Measurements from ENCODE around the gene MAGOHB. TPM values are rescaled to one million over a fixed set of nuclear protein-coding genes. Genes with fewer than 3 reads are reported as not detected.

MAGOHB gene
- total and polyA plus RNA-seq, 4 donors: 19.3 to 39.7 (median 23.1) TPM

- no peaks in the 10 kb centered on the region for H3K36me3 ChIP-seq (ENCODE audit: control insufficient read depth in 4 of 4, insufficient read depth in 4 of 4, low read length in 4 of 4)
- no peak overlapping the region for H3K9ac ChIP-seq (ENCODE audit: insufficient read depth in 1 of 2, low read length in 2 of 2)
- no peaks in the 10 kb centered on the region for H3K9me3 ChIP-seq (ENCODE audit: control insufficient read depth in 4 of 4, insufficient read depth in 3 of 4, low read length in 3 of 4)
- H3K27me3 ChIP-seq (ENCODE audit: control insufficient read depth in 3 of 3, insufficient read depth in 3 of 3, low read length in 2 of 3): no peaks in the 10 kb centered on the region
- H3K4me3 ChIP-seq: no peak overlapping the region
- WGBS, 2 donors: 0% methylated on average over 1 of the region's 1 CpG
- TF ChIP-seq CTCF (IDR thresholded peaks at IDR 0.05; ENCODE audit: control extremely low read depth, extremely low read depth): peak; percentile 81
- peaks cover 0 to 2% (median 0%) of the 10 kb centered on the region in 5 donors for H3K4me1 ChIP-seq (ENCODE audit: control insufficient read depth in 5 of 5, insufficient read depth in 5 of 5, low read length in 5 of 5)
- ATAC-seq (ENCODE audit: insufficient read depth, low FRiP score) (peak; percentile 58), DNase-seq (peak in 2 of 3 donors; percentile 53 to 65)
- no peak overlapping the region for H3K27ac ChIP-seq (ENCODE audit: low read depth in 1 of 2, low read length in 1 of 2)
Observed at GRCh38 chr12:10562306-10562933, 51.0 kb downstream of the MAGOHB start.

GRCh38 chr12:10559244-10559643 is 54.2 kb downstream of the MAGOHB start:
- DNase-seq (no peak), ATAC-seq (ENCODE audit: insufficient read depth, low FRiP score) (no peak)
- WGBS, 2 donors: 34 to 62% methylated on average over 2 of the region's 2 CpGs
- Histone ChIP-seq H3K27ac (ENCODE audit: low read depth in 1 of 2, low read length in 1 of 2) (peak overlapping the region in 1 of 2 donors; percentile 33), H3K4me3 (no peak overlapping the region), H3K36me3 (ENCODE audit: control insufficient read depth in 4 of 4, insufficient read depth in 4 of 4, low read length in 4 of 4) (no peaks in the 10 kb centered on the region), H3K9me3 (ENCODE audit: control insufficient read depth in 4 of 4, insufficient read depth in 3 of 4, low read length in 3 of 4) (no peaks in the 10 kb centered on the region), H3K4me1 (ENCODE audit: control insufficient read depth in 5 of 5, insufficient read depth in 5 of 5, low read length in 5 of 5) (no peaks in the 10 kb centered on the region), H3K27me3 (ENCODE audit: control insufficient read depth in 3 of 3, insufficient read depth in 3 of 3, low read length in 2 of 3) (no peaks in the 10 kb centered on the region), H3K9ac (ENCODE audit: insufficient read depth in 1 of 2, low read length in 2 of 2) (no peak overlapping the region)
- TF ChIP-seq CTCF (IDR thresholded peaks at IDR 0.05; ENCODE audit: control extremely low read depth, extremely low read depth): no peak

- WGBS, 2 donors: 91 to 97% methylated on average over 3 of the region's 3 CpGs
- Histone ChIP-seq H3K27me3 (ENCODE audit: control insufficient read depth in 3 of 3, insufficient read depth in 3 of 3, low read length in 2 of 3) (no peaks in the 10 kb centered on the region), H3K9me3 (ENCODE audit: control insufficient read depth in 4 of 4, insufficient read depth in 3 of 4, low read length in 3 of 4) (no peaks in the 10 kb centered on the region), H3K4me3 (no peak overlapping the region), H3K36me3 (ENCODE audit: control insufficient read depth in 4 of 4, insufficient read depth in 4 of 4, low read length in 4 of 4) (no peaks in the 10 kb centered on the region), H3K27ac (ENCODE audit: low read depth in 1 of 2, low read length in 1 of 2) (no peak overlapping the region), H3K4me1 (ENCODE audit: control insufficient read depth in 5 of 5, insufficient read depth in 5 of 5, low read length in 5 of 5) (no peaks in the 10 kb centered on the region), H3K9ac (ENCODE audit: insufficient read depth in 1 of 2, low read length in 2 of 2) (no peak overlapping the region)
- ATAC-seq (ENCODE audit: insufficient read depth, low FRiP score) (no peak), DNase-seq (no peak)
- TF ChIP-seq CTCF (IDR thresholded peaks at IDR 0.05; ENCODE audit: control extremely low read depth, extremely low read depth): no peak
Observed at GRCh38 chr12:10558789-10559188, 54.6 kb downstream of the MAGOHB start.

GRCh38 chr12:10558301-10558700 is 55.1 kb downstream of the MAGOHB start:
- no peak overlapping the region for H3K9ac ChIP-seq (ENCODE audit: insufficient read depth in 1 of 2, low read length in 2 of 2)
- WGBS, 2 donors: 82 to 91% methylated on average over 3 of the region's 3 CpGs
- no peak overlapping the region for H3K27ac ChIP-seq (ENCODE audit: low read depth in 1 of 2, low read length in 1 of 2)
- TF ChIP-seq CTCF (IDR thresholded peaks at IDR 0.05; ENCODE audit: control extremely low read depth, extremely low read depth): no peak
- H3K4me3 ChIP-seq: no peak overlapping the region
- H3K9me3 ChIP-seq (ENCODE audit: control insufficient read depth in 4 of 4, insufficient read depth in 3 of 4, low read length in 3 of 4): no peaks in the 10 kb centered on the region
- DNase-seq: no peak
- no peaks in the 10 kb centered on the region for H3K36me3 ChIP-seq (ENCODE audit: control insufficient read depth in 4 of 4, insufficient read depth in 4 of 4, low read length in 4 of 4)
- H3K4me1 ChIP-seq (ENCODE audit: control insufficient read depth in 5 of 5, insufficient read depth in 5 of 5, low read length in 5 of 5): no peaks in the 10 kb centered on the region
- no peaks in the 10 kb centered on the region for H3K27me3 ChIP-seq (ENCODE audit: control insufficient read depth in 3 of 3, insufficient read depth in 3 of 3, low read length in 2 of 3)
- no peak for ATAC-seq (ENCODE audit: insufficient read depth, low FRiP score)

Measured in lung (tissue), 12 donors.